Spleen (tissue), 11 donors: Measurements from ENCODE around the gene IL1RL1. TPM values are rescaled to one million over a fixed set of nuclear protein-coding genes. Genes with fewer than 3 reads are reported as not detected.

Source experiments
- DNase-seq: peaks from one replicate; pipeline ENCODE4 v3.0.0-alpha.2; 2020
- H3K27ac ChIP-seq, 8 donors: fragments of 200-600 bp; sonication (generic) in 7 of 8; 1 replicate in 4 of 8; 2 replicates in 4 of 8; pipeline versions ENCODE4 v1.5.0 to v1.8.0; 2016 to 2021; ENCODE audit warnings: inconsistent platforms in 4 of 8, mild to moderate bottlenecking in 4 of 8, moderate library complexity in 1 of 8
- H3K27me3 ChIP-seq, 7 donors: fragments of 200-600 bp; sonication (generic) in 6 of 7; replicated peaks in 1 of 7; 1 replicate in 4 of 7; 2 replicates in 3 of 7; pipeline versions ENCODE4 v1.5.0 to v1.8.0; 2016 to 2021; ENCODE audit warnings: inconsistent platforms in 3 of 7, mild to moderate bottlenecking in 1 of 7
- H3K36me3 ChIP-seq, 6 donors: fragments of 200-600 bp; sonication (generic) in 5 of 6; 1 replicate in 4 of 6; 2 replicates in 2 of 6; pipeline versions ENCODE4 v1.5.0 to v1.8.0; 2016 to 2021; ENCODE audit warnings: inconsistent platforms in 2 of 6
- H3K4me1 ChIP-seq, 6 donors: fragments of 200-600 bp; sonication (generic) in 5 of 6; 1 replicate in 3 of 6; 2 replicates in 3 of 6; pipeline versions ENCODE4 v1.5.0 to v1.8.0; 2016 to 2021; ENCODE audit warnings: inconsistent platforms in 3 of 6
- H3K4me3 ChIP-seq, 8 donors: fragments of 200-600 bp; sonication (generic) in 7 of 8; 1 replicate in 4 of 8; 2 replicates in 4 of 8; pipeline versions ENCODE4 v1.5.0 to v1.8.0; 2016 to 2021; ENCODE audit warnings: inconsistent platforms in 4 of 8, mild to moderate bottlenecking in 4 of 8, moderate library complexity in 2 of 8
- H3K9me3 ChIP-seq, 8 donors: fragments of 200-600 bp; sonication (generic) in 7 of 8; 1 replicate in 4 of 8; 2 replicates in 4 of 8; pipeline versions ENCODE4 v1.5.0 to v1.8.0; 2016 to 2021; ENCODE audit warnings: inconsistent platforms in 4 of 8
- POLR2A ChIP-seq, 3 donors: fragments of 450-650 bp; IDR thresholded peaks; one replicate each; pipeline ENCODE4 v1.5.1; 2017; ENCODE audit warnings: antibody characterized with exemption in 3 of 3, mild to moderate bottlenecking in 1 of 3
- POLR2AphosphoS5 ChIP-seq, 3 donors: sonication (generic); formaldehyde crosslinking; IDR thresholded peaks; one replicate each; pipeline ENCODE4 v1.5.1; 2017; ENCODE audit warnings: antibody characterized with exemption in 3 of 3
- WGBS, 5 donors: extraction: QIAGEN DNeasy Blood & Tissue Kit in 3 of 5; methylation state at CpG; one replicate each; pipeline versions ENCODE4 v1.1.5 to v1.1.7; 2013 to 2018; 5-methylcytosine and 5-hydroxymethylcytosine counted together
- intact Hi-C: fragments of 100-400 bp; cut with DNase I; formaldehyde crosslinking; loops from one replicate; pipeline ENCODE4 v1.15.0; 2023; ENCODE audit warnings: low total_unique reads
- polyA plus RNA-seq, 3 donors: library from polyadenylated mRNA; stranded (reverse); fragments of 200-250 nt; gene quantifications; one replicate each; pipeline ENCODE4 v1.2.1, GENCODE V29; 2013
- total RNA-seq, 7 donors: library from RNA; depleted of rRNA in 3 of 7; stranded (reverse); fragments of >200 nt in 3 of 7; fragmentation: NEBNext Ultra II Directional in 4 of 7; extraction: Animal tissue kit (Norgen Biotek cat#: 25700) in 4 of 7; gene quantifications; one replicate each; pipeline versions ENCODE4 v1.1.0 to v1.2.1, GENCODE V29; 2016 to 2021
- TF ChIP-seq, protein P1 (sequence below), 11 experiments: fragments of 200-600 bp in 7 of 11; fragments of 450-650 bp in 4 of 11; sonication (generic) in 4 of 11; IDR thresholded peaks in 8 of 11; conservative IDR thresholded peaks in 3 of 11; 1 replicate in 7 of 11; 2 replicates in 4 of 11; pipeline versions ENCODE4 v1.4.0 to v1.8.0; 2016 to 2021; ENCODE audit warnings: antibody characterized with exemption in 11 of 11, inconsistent platforms in 4 of 11, mild to moderate bottlenecking in 1 of 11
- donor health status: healthy with polysubstance abuse.
- donor health status: DM: no; HTN: no; CAD: no; lungs with moderate emphysema.
- donor health status: DM: no; HTN: no; CAD: no.
- donor health status: Bipolar disorder and iron deficiency.
- donor health status: healthy.
- donor health status: DM: no; HTN: no; CAD: no.
- donor health status: DM: yes; HTN: yes; CAD: no.

IL1RL1 gene
- total and polyA plus RNA-seq, 10 donors = 0.11 to 19.6 (median 1.6) TPM

DNA sequence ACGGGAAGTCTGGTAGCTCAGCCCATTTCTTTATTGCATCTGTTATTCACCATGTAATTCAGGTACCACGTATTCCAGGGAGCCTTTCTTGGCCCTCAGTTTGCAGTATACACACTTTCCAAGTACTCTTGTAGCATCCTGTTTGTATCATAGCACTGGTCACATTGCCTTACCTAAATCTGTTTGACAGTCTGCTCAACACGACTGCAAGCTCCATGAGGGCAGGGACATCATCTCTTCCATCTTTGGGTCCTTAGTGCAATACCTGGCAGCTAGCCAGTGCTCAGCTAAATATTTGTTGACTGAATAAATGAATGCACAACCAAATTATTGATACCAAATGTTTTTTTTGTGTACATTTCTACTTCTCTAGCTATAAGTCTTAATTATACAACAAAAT lies 33.0 kb downstream of the IL1RL1 start:
- Histone ChIP-seq H3K4me3 (no peak overlapping the region), H3K27me3 (peaks cover 0 to 10% (median 0%) of the 10 kb centered on the region in 7 donors), H3K36me3 (no peaks in the 10 kb centered on the region), H3K4me1 (no peaks in the 10 kb centered on the region), H3K27ac (no peak overlapping the region), H3K9me3 (no peaks in the 10 kb centered on the region)
- intact Hi-C loops = no loop called here
- no peak for DNase-seq
- 88 to 92% (median 90%) methylated on average over 3 of the region's 3 CpGs for WGBS, 5 donors
- TF ChIP-seq POLR2A (IDR thresholded peaks at IDR 0.05) = no peak

DNA sequence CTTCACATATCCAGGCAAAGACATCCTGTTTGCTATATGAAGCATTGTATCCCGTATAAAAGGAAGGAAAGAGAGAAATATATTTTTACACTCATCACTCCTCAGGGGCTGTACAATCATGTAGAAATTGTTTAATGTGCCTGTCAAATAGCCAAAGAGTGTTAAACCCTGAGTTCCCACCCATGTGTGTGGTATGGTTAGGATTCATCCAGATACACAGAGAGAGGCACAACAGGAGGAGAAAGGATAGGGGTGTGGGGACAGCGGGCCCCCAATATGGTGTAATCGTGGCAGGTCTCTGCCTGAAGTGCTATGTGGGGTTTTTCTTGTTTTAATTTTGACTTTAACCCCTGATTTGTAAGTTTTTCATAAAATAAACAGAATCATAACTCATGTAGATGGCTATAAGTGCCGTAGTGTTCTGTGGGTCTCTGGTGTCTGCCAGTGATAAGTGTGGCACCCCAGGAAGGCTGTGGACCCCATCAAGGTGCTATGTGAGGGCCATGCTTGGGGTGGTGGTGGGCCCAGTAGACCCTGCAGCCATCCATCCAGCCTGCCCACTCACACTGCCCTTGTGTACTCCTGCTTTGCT lies 34.1 kb downstream of the IL1RL1 start:
- intact Hi-C loops = no loop called here
- TF ChIP-seq POLR2AphosphoS5 (IDR thresholded peaks at IDR 0.05) (no peak), POLR2A (IDR thresholded peaks at IDR 0.05) (no peak)
- TF ChIP-seq, protein P1, sequence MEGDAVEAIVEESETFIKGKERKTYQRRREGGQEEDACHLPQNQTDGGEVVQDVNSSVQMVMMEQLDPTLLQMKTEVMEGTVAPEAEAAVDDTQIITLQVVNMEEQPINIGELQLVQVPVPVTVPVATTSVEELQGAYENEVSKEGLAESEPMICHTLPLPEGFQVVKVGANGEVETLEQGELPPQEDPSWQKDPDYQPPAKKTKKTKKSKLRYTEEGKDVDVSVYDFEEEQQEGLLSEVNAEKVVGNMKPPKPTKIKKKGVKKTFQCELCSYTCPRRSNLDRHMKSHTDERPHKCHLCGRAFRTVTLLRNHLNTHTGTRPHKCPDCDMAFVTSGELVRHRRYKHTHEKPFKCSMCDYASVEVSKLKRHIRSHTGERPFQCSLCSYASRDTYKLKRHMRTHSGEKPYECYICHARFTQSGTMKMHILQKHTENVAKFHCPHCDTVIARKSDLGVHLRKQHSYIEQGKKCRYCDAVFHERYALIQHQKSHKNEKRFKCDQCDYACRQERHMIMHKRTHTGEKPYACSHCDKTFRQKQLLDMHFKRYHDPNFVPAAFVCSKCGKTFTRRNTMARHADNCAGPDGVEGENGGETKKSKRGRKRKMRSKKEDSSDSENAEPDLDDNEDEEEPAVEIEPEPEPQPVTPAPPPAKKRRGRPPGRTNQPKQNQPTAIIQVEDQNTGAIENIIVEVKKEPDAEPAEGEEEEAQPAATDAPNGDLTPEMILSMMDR (IDR thresholded peaks at IDR 0.05 in 8 of 11, conservative IDR thresholded peaks at IDR 0.05 in 3 of 11) = no peak
- Histone ChIP-seq H3K4me3 (no peak overlapping the region), H3K27me3 (peaks cover 0 to 10% (median 0%) of the 10 kb centered on the region in 7 donors), H3K4me1 (no peaks in the 10 kb centered on the region), H3K36me3 (no peaks in the 10 kb centered on the region), H3K9me3 (no peaks in the 10 kb centered on the region), H3K27ac (no peak overlapping the region)
- WGBS, 5 donors = 74 to 89% (median 78%) methylated on average over 4 of the region's 4 CpGs
- no peak for DNase-seq

DNA sequence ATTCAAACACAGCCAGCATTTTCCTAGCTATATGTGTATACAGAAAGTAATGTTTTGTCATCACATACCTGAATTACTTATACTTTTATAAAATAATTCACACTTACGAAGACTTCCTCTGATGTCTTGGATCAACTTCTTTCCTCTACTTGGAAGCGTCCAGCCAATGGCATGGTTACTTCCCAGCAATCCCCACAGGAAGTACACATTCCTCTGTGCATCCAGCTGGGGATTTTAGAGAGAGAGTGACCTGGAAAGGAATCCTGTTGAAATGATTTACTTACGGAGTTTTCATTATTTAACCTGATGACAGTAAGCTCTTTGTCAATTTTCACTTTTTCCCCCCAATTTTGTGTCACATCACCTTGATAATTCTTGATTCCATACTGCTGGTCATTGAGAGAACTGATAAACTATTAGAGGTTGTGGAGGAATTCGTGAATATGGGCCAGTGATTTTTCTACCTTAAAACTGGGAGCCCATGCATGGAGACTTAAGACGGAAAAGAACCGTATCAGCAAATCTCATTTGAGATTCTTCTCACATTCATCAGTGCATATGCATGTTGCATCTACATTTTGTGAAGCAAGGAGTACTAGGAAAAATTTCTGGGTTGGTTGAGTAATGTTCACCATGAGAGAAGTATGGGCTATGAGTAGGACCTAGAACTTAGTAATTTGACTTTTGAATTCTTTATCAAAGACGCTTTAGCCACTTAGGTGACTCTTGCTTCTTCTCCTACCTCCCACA lies 35.2 kb downstream of the IL1RL1 start:
- Histone ChIP-seq H3K27me3 (peaks cover 0 to 10% (median 0%) of the 10 kb centered on the region in 7 donors), H3K36me3 (no peaks in the 10 kb centered on the region), H3K4me1 (no peaks in the 10 kb centered on the region), H3K9me3 (no peaks in the 10 kb centered on the region), H3K4me3 (no peak overlapping the region), H3K27ac (no peak overlapping the region)
- no peak for DNase-seq
- WGBS, 5 donors = 82 to 95% (median 92%) methylated on average over 7 of the region's 7 CpGs
- TF ChIP-seq, protein P1 (IDR thresholded peaks at IDR 0.05 in 8 of 11, conservative IDR thresholded peaks at IDR 0.05 in 3 of 11) = no peak
- no peak for TF ChIP-seq POLR2AphosphoS5 (IDR thresholded peaks at IDR 0.05)
- TF ChIP-seq POLR2A (IDR thresholded peaks at IDR 0.05) = no peak
- intact Hi-C loops = no loop called here

DNA sequence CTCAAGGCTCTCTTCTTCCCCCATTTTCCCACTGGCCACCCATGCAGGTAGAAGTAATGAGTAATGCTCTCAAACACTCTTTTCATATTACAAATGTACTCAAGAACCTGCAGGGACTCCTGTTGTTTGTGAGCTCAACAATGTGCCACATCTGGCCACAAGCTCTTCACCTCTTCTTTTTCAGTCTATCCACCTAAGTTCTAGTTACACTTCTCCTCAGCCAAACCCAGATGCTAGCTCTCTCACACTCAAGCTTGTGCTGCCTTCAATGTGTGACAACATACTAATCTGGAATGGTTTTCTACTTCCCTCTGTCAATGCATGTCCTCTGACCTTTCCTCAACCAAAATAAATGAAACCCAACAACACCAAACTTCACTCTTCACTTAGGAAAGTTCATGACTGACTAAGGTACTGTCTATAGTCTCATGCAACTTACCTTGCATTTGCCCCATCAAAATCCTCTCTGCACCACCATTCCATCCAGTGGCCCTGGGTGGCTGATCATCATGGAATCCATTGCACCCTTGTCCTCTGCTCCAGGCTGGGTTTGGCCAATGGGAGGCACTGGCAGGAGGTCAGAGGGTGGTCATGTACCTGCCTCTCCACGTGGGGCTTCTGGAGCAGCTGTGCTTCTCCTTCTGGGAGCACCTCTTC lies 38.9 kb downstream of the IL1RL1 start:
- peaks cover 0 to 12% (median 0%) of the 10 kb centered on the region in 7 donors for H3K27me3 ChIP-seq
- 42 to 70% (median 60%) methylated on average over 1 of the region's 1 CpG for WGBS, 5 donors
- intact Hi-C loops = loop anchor here (10.0 kb wide), 1 partner anchor 95 kb away; no protein-coding TSS in a partner anchor
- H3K36me3 ChIP-seq = no peaks in the 10 kb centered on the region
- H3K9me3 ChIP-seq = no peaks in the 10 kb centered on the region
- DNase-seq = no peak
- TF ChIP-seq, protein P1 (IDR thresholded peaks at IDR 0.05 in 8 of 11, conservative IDR thresholded peaks at IDR 0.05 in 3 of 11) = no peak
- TF ChIP-seq POLR2AphosphoS5 (IDR thresholded peaks at IDR 0.05) = no peak
- no peak for TF ChIP-seq POLR2A (IDR thresholded peaks at IDR 0.05)
- no peak overlapping the region for H3K4me3 ChIP-seq
- H3K4me1 ChIP-seq = peaks cover 0 to 7% (median 4%) of the 10 kb centered on the region in 6 donors
- H3K27ac ChIP-seq = no peak overlapping the region
